GM13977 (cell line): ENCODE data around the gene TSC22D1.
A peak's percentile ranks its signal among the peaks of the same experiment; 100 is the strongest.

ENCODE experiments used
- DNase-seq: peaks from one replicate; pipeline ENCODE4 v3.0.0; 2012; ENCODE audit warnings: low spot score
- in situ Hi-C: fragments of 300-500 bp; cut with MboI; formaldehyde crosslinking; loops from one replicate; pipeline ENCODE4 v1.12.0; 2022; ENCODE audit warnings: low sequenced_read_pairs, low pct_unique_long_range_greater_than_20kb, mixed read lengths, inconsistent platforms; ENCODE audit not compliant: unreplicated experiment
- TF ChIP-seq, protein P1 (sequence below): IDR thresholded peaks from 2 replicates; pipeline ENCODE4 v1.5.1; 2012; ENCODE audit warnings: mild to moderate bottlenecking, control low read depth; ENCODE audit not compliant: insufficient read depth; ENCODE audit errors: extremely low read depth, missing control alignments

Gene TSC22D1

DNA sequence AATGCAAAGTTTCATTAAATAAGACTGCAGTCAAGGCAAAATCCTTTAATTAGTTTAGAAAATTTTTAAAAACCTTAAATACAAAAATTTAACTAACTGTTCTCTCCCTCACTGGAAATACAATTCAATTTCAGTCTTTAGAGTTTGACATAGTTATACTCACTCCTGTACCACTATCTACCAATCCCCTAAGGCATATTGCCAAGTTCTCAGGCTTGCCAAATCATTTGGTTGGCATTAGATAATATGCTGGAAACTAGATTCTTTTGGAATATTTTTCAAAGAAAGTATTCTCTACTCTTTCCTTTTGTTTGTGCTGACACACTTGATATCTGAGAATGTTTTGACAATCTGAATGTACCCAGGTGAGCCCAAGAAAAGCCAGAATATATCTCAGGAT is 77.2 kb downstream of the TSC22D1 start:
- in situ Hi-C loops: no loop called here
- TF ChIP-seq, protein P1, sequence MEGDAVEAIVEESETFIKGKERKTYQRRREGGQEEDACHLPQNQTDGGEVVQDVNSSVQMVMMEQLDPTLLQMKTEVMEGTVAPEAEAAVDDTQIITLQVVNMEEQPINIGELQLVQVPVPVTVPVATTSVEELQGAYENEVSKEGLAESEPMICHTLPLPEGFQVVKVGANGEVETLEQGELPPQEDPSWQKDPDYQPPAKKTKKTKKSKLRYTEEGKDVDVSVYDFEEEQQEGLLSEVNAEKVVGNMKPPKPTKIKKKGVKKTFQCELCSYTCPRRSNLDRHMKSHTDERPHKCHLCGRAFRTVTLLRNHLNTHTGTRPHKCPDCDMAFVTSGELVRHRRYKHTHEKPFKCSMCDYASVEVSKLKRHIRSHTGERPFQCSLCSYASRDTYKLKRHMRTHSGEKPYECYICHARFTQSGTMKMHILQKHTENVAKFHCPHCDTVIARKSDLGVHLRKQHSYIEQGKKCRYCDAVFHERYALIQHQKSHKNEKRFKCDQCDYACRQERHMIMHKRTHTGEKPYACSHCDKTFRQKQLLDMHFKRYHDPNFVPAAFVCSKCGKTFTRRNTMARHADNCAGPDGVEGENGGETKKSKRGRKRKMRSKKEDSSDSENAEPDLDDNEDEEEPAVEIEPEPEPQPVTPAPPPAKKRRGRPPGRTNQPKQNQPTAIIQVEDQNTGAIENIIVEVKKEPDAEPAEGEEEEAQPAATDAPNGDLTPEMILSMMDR: no peak
- no peak for DNase-seq

DNA sequence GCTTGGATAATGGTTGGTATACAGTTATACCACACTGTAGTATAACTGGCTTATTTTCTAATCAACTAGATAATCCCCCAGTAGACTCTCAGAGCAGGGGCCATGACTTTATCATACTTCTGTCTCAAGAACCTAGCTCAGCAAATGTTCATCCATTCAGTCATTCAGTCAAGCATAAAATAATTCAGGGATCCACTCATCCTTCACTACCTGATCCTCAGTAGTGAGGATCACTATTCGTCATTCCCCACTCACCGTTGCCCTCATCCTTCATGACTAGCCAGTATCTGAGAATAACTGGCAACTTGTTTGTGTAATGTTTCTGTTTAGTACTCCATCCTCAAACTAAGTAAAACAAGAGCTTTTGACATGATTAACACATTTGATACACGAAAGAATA is 77.6 kb downstream of the TSC22D1 start:
- in situ Hi-C loops: no loop called here
- DNase-seq: no peak
- TF ChIP-seq, protein P1: no peak

DNA sequence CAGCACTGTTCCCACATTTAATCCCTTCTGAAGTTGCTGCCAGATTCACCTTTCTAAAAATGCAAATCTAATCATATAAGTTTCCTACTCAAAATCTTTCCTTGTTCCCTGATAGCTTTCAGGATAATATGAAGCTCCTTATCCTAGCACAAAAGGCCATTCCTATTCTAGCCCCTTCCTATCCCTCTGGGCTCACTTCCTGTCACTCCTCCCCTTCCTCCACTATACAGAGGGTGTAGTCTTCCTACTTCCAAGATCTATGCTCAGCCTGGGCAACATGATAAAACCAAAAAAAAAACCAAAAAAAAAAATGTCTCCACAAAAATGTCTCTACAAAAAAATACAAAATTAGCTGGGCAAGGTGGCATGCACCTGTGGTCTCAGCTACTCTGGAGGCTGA is 78.3 kb downstream of the TSC22D1 start:
- TF ChIP-seq, protein P1: no peak
- in situ Hi-C loops: no loop called here
- DNase-seq: no peak

DNA sequence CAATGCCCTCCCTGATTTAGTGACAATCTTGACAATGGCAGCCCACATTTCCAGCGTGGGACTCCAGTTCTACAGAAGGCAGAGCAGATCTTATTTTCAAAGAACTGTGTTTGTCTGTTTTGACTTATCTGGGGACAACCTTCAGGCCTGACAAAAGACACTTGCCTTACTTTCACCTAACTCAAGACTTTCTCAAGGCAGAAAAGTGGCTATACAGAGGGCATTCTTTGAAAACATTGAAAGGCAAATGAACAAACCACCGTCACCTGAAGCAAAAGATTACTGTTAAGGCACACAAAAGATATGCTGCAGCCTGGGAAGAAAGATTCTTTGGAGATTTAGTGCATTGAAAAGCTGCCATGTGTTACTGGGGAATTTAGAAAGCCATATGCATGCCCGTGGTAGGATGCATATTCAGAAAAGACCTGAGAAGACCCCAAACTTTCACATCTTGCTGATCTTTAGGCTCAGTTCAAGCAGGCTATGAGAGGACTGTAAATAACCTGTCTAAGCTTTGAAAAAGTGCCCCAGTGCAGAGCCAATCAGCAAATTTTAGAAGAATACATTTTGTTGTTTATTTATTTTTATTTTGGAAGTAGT is 82.8 kb downstream of the TSC22D1 start:
- TF ChIP-seq, protein P1: no peak
- in situ Hi-C loops: no loop called here
- DNase-seq: no peak

DNA sequence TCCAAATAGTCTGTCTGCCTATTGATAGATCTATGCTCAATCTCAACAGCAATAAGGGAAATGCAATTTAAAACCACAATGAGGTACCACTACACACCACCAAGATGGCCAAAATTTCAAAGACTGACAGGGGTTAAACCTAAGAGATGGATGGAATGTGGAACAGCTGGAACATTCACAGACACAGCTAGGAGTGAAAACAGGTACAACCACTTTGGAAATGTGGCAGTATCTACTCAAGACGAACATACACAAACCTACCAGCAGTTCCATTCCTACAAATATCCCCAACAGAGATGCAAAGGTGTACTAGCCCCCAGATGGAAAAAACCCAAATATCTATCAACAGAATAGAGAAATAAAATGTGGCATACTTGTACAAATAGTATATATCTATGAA is 86.4 kb downstream of the TSC22D1 start:
- TF ChIP-seq, protein P1: no peak
- no peak for DNase-seq
- in situ Hi-C loops: loop anchor here (10.0 kb wide), 1 partner anchor 485 kb away; no protein-coding TSS in a partner anchor

DNA sequence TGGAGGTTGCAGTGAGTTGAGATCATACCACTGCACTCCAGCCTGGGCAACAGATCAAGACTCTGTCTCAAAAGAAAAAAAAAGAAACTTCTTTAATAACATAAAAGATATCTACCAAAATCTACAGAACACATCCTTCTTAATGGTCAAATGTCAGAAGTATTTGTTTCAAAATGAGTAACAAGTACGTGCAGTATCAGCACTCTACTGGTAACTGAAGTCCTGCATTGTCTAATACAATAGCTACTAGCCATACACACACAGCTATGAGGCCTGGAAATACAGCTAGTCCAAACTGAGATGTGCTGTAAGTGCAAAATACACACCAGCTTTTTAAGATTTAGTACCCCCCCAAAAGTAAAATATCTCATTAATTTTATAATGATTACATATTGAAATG is 88.1 kb downstream of the TSC22D1 start:
- in situ Hi-C loops: loop anchor here (10.0 kb wide), 1 partner anchor 487 kb away; no protein-coding TSS in a partner anchor
- DNase-seq: peak; percentile 36
- TF ChIP-seq, protein P1: no peak
